Globus pallidus (tissue), 1 donor: ENCODE data around the gene ING2.
"Not testable (repeated sequence)": the region's sequence is repeated elsewhere in the genome, so short reads cannot be mapped to it uniquely, and the experiment has no call there.

Experiments used
- DNase-seq: peaks from one replicate; pipeline ENCODE4 v3.0.0-alpha.2; 2015; ENCODE audit warnings: low spot score

The ING2 gene

GRCh38 chr4:183550345-183551093, 45.7 kb downstream of the ING2 start:
- DNase-seq, result no peak

- no peak for DNase-seq
Measured at GRCh38 chr4:183552274-183553146, 47.7 kb downstream of the ING2 start.

- not testable (repeated sequence) for DNase-seq
Measured at GRCh38 chr4:183553147-183553478, 48.3 kb downstream of the ING2 start.

- DNase-seq, result no peak
Measured at GRCh38 chr4:183553601-183554345, 48.9 kb downstream of the ING2 start.

- DNase-seq, result no peak
Measured at GRCh38 chr4:183554346-183554686, 49.5 kb downstream of the ING2 start.

GRCh38 chr4:183554878-183555585, 50.2 kb downstream of the ING2 start:
- DNase-seq, result no peak

GRCh38 chr4:183556947-183557346, 52.1 kb downstream of the ING2 start:
- DNase-seq, result no peak

- DNase-seq, result no peak
Measured at GRCh38 chr4:183557611-183558010, 52.8 kb downstream of the ING2 start.

GRCh38 chr4:183558873-183559272, 54.0 kb downstream of the ING2 start:
- DNase-seq, result no peak

GRCh38 chr4:183561905-183562304, 57.0 kb downstream of the ING2 start:
- no peak for DNase-seq
